ENCODE measurements around the gene BHLHE40.

BHLHE40 gene

GRCh38 chr3:4988983-4989834 lies 10.0 kb downstream of the BHLHE40 start (continued):
- TF ChIP-seq ZNF280C (tag by site-specific recombination; IDR thresholded peaks at IDR 0.05) (no peak), PATZ1 (tag by site-specific recombination; IDR thresholded peaks at IDR 0.05) (peak; percentile 52), ZNF155 (tag by site-specific recombination; IDR thresholded peaks at IDR 0.05) (no peak), ZNF423 (tag by site-specific recombination; IDR thresholded peaks at IDR 0.05) (no peak), KLF8 (tag by site-specific recombination; IDR thresholded peaks at IDR 0.05) (peak; percentile 55; the same call in 1 of the 2 replicates), ZBTB21 (tag by site-specific recombination; IDR thresholded peaks at IDR 0.05) (peak; percentile 67), ZNF48 (tag by site-specific recombination; IDR thresholded peaks at IDR 0.05) (no peak), ZNF223 (tag by site-specific recombination; IDR thresholded peaks at IDR 0.05) (no peak), ZNF654 (tag by site-specific recombination; IDR thresholded peaks at IDR 0.05; ENCODE audit: low read depth) (no peak), BCL11B (tag by site-specific recombination; IDR thresholded peaks at IDR 0.05; ENCODE audit: low read depth) (no peak), ZNF596 (tag by site-specific recombination; IDR thresholded peaks at IDR 0.05) (no peak), ZNF561 (tag by site-specific recombination; IDR thresholded peaks at IDR 0.05; ENCODE audit: borderline replicate concordance) (no peak), PRDM2 (tag by site-specific recombination; IDR thresholded peaks at IDR 0.05; ENCODE audit: borderline replicate concordance) (no peak), ZNF501 (tag by site-specific recombination; IDR thresholded peaks at IDR 0.05) (no peak), EGR2 (tag by site-specific recombination; IDR thresholded peaks at IDR 0.05; ENCODE audit: low read depth) (peak; percentile 56), ZNF76 (tag by site-specific recombination; IDR thresholded peaks at IDR 0.05; ENCODE audit: borderline replicate concordance, low read depth) (peak; percentile 46; the same call in 1 of the 2 replicates), ZNF10 (tag by site-specific recombination; IDR thresholded peaks at IDR 0.05) (no peak; the same call in 1 of the 2 replicates), SCRT2 (tag by site-specific recombination; IDR thresholded peaks at IDR 0.05) (no peak), ZBTB17 (tag by site-specific recombination; IDR thresholded peaks at IDR 0.05) (no peak), ZNF518A (tag by site-specific recombination; conservative IDR thresholded peaks at IDR 0.05; ENCODE audit: low read depth) (no peak), ZFP3 (tag by site-specific recombination; IDR thresholded peaks at IDR 0.05; ENCODE audit: low read depth) (no peak), KLF7 (tag by site-specific recombination; IDR thresholded peaks at IDR 0.05; ENCODE audit: borderline replicate concordance) (peak; percentile 82; the same call in 1 of the 2 replicates), ZNF707 (tag by site-specific recombination; IDR thresholded peaks at IDR 0.05) (no peak)

Measured in HEK293 (cell line).